Kidney (tissue), 14 donors: Measurements from ENCODE around the gene ZNF341. TPM values are rescaled to one million over a fixed set of nuclear protein-coding genes. Genes with fewer than 3 reads are reported as not detected.
A peak's percentile ranks its signal among the peaks of the same experiment; 100 is the strongest.

ENCODE experiments used
- DNase-seq, 5 donors: peaks; one replicate each; pipeline ENCODE4 v3.0.0-alpha.2; 2013 to 2020
- FAIRE-seq: peaks from 2 replicates; lab custom pipeline; 2012; peaks lifted over from hg19 to GRCh38; lab: Jason Lieb, UNC
- H3K27ac ChIP-seq, 2 donors: one replicate each; pipeline ENCODE4 v1.7.0; 2013; ENCODE audit warnings: low read depth in 2 of 2, low read length in 2 of 2, inconsistent platforms in 1 of 2
- H3K27me3 ChIP-seq: one replicate; pipeline ENCODE4 v1.7.1; 2013; ENCODE audit warnings: low read length, inconsistent platforms; ENCODE audit not compliant: control insufficient read depth, insufficient read depth
- H3K36me3 ChIP-seq, 3 donors: one replicate each; pipeline versions ENCODE4 v1.7.0 to v1.7.1; 2013; ENCODE audit warnings: low read length in 3 of 3, control low read depth in 1 of 3, inconsistent platforms in 1 of 3; ENCODE audit not compliant: insufficient read depth in 3 of 3, control insufficient read depth in 2 of 3
- H3K4me1 ChIP-seq, 3 donors: one replicate each; pipeline versions ENCODE4 v1.7.0 to v1.7.1; 2013; ENCODE audit warnings: low read length in 3 of 3, inconsistent platforms in 1 of 3, low read depth in 1 of 3; ENCODE audit not compliant: control insufficient read depth in 2 of 3, insufficient read depth in 2 of 3
- H3K4me3 ChIP-seq, 3 donors: one replicate each; pipeline versions ENCODE4 v1.7.0 to v1.8.1; 2013; ENCODE audit warnings: low read length in 3 of 3, control low read depth in 1 of 3, inconsistent platforms in 1 of 3
- H3K9ac ChIP-seq, 3 donors: one replicate each; pipeline versions ENCODE4 v1.7.0 to v1.7.1; 2013; ENCODE audit warnings: low read length in 3 of 3, control low read depth in 1 of 3, inconsistent platforms in 1 of 3
- H3K9me3 ChIP-seq, 3 donors: one replicate each; pipeline versions ENCODE4 v1.7.0 to v1.7.1; 2013; ENCODE audit warnings: low read length in 3 of 3, control low read depth in 1 of 3, inconsistent platforms in 1 of 3; ENCODE audit not compliant: control insufficient read depth in 2 of 3, insufficient read depth in 1 of 3
- intact Hi-C: fragments of 100-400 bp; cut with DNase I; formaldehyde crosslinking; loops from one replicate; pipeline ENCODE4 v1.11.1; 2022
- polyA plus RNA-seq: library from polyadenylated mRNA; stranded (reverse); fragments of 350-450 nt; fragmentation: Illumina TruSeq; extraction: RNeasy Lipid Tissue Mini Kit (QIAGEN cat#74804); gene quantifications from one replicate; pipeline ENCODE4 v1.2.3, GENCODE V29; 2014; ENCODE audit warnings: low read depth, low replicate concordance; ENCODE audit not compliant: insufficient read depth
- total RNA-seq: library from RNA; stranded (reverse); fragmentation: NEBNext Ultra II Directional; extraction: Animal tissue kit (Norgen Biotek cat#: 25700); gene quantifications from one replicate; pipeline ENCODE4 v1.2.1, GENCODE V29; 2021
- TF ChIP-seq, protein P1 (sequence below): IDR thresholded peaks from 3 replicates; pipeline ENCODE4 v1.5.1; 2012; ENCODE audit warnings: mild to moderate bottlenecking, moderate library complexity, borderline replicate concordance; ENCODE audit not compliant: insufficient read depth; ENCODE audit errors: extremely low read depth
- donor health status: control.
- donor health status: control.
- donor health status: control.
- donor health status: control.
- donor health status: control.
- donor health status: DM: yes; HTN: yes; CAD: no.
- donor health status: Normal renal cell carcinoma (clear cell type).

The ZNF341 gene
- total and polyA plus RNA-seq, 2 donors from 2014 or later = 1.5 to 2.6 TPM

GRCh38 chr20:33729101-33729500 lies 2.7 kb upstream of the ZNF341 start:
- TF ChIP-seq, protein P1, sequence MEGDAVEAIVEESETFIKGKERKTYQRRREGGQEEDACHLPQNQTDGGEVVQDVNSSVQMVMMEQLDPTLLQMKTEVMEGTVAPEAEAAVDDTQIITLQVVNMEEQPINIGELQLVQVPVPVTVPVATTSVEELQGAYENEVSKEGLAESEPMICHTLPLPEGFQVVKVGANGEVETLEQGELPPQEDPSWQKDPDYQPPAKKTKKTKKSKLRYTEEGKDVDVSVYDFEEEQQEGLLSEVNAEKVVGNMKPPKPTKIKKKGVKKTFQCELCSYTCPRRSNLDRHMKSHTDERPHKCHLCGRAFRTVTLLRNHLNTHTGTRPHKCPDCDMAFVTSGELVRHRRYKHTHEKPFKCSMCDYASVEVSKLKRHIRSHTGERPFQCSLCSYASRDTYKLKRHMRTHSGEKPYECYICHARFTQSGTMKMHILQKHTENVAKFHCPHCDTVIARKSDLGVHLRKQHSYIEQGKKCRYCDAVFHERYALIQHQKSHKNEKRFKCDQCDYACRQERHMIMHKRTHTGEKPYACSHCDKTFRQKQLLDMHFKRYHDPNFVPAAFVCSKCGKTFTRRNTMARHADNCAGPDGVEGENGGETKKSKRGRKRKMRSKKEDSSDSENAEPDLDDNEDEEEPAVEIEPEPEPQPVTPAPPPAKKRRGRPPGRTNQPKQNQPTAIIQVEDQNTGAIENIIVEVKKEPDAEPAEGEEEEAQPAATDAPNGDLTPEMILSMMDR = no peak
- H3K4me1 ChIP-seq = peaks cover 3 to 10% (median 5%) of the 10 kb centered on the region in 3 donors
- intact Hi-C loops = no loop called here
- no peak for FAIRE-seq
- H3K27me3 ChIP-seq = no peaks in the 10 kb centered on the region
- H3K27ac ChIP-seq = no peak overlapping the region
- H3K9me3 ChIP-seq = no peaks in the 10 kb centered on the region
- no peaks in the 10 kb centered on the region for H3K36me3 ChIP-seq
- no peak overlapping the region for H3K9ac ChIP-seq
- no peak for DNase-seq
- H3K4me3 ChIP-seq = no peak overlapping the region

GRCh38 chr20:33730946-33731692 lies 677 bp upstream of the ZNF341 start:
- TF ChIP-seq, protein P1 = no peak
- Histone ChIP-seq H3K36me3 (no peaks in the 10 kb centered on the region), H3K4me1 (peaks cover 3 to 11% (median 8%) of the 10 kb centered on the region in 3 donors), H3K4me3 (peak overlapping the region; percentile 53 to 71 (median 68)), H3K27me3 (no peaks in the 10 kb centered on the region), H3K27ac (peak overlapping the region; percentile 87 to 91), H3K9me3 (peaks cover 0 to 6% (median 0%) of the 10 kb centered on the region in 3 donors), H3K9ac (peak overlapping the region; percentile 52 to 77 (median 71))
- FAIRE-seq (no peak), DNase-seq (no peak)
- intact Hi-C loops = no loop called here

DNA sequence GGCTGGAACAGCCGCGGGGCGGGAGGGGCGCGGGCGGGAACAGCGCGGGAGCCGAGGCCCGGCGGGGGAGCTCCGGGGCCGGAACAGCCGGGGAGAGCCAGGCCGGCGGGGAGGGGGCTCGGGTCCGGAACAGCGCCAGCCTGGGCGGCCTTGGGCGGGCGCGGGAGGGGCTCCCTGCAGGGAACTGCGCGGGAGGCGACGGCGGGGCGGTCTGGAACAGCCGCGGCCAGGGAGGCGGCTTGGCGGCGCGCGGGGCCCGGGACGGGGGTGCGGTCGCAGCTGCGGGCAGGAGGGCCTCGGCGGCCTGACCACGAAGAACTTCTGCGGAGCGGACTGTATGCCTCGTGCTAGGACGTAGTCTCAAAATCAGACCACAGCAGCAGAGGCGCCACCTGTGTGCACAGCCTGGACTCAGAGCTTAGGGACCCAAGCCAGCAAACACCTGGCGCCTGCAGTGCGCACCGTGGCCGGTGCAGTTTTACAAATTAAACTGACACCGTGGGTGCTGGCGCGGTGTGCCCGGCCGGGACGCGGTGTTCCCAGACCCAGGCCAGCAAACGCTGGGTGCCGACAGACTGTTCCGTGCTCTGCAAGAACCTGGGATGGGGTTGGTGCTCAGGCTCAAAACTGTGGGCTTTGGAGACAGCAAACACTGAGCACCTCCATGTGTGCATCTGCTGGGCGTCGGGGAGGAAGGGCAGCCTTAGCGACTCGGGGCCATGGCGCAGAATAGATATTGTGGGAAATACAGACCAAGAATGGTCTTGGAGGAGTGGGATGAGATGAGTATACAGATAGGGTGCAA lies 572 bp downstream of the ZNF341 start:
- TF ChIP-seq, protein P1 = no peak
- H3K27ac ChIP-seq = peak overlapping the region; percentile 76 to 90
- H3K27me3 ChIP-seq = no peaks in the 10 kb centered on the region
- FAIRE-seq (no peak), DNase-seq (peak in 3 of 5 donors; percentile 92 to 97 (median 95))
- peak overlapping the region; percentile 49 to 76 (median 70) for H3K4me3 ChIP-seq
- peaks cover 3 to 11% (median 8%) of the 10 kb centered on the region in 3 donors for H3K4me1 ChIP-seq
- H3K9me3 ChIP-seq = peaks cover 0 to 16% (median 0%) of the 10 kb centered on the region in 3 donors
- no peaks in the 10 kb centered on the region for H3K36me3 ChIP-seq
- H3K9ac ChIP-seq = peak overlapping the region in 2 of 3 donors; percentile 29 to 81
- intact Hi-C loops = no loop called here
